ENCODE data around the gene POU2F2.

The POU2F2 gene

DNA sequence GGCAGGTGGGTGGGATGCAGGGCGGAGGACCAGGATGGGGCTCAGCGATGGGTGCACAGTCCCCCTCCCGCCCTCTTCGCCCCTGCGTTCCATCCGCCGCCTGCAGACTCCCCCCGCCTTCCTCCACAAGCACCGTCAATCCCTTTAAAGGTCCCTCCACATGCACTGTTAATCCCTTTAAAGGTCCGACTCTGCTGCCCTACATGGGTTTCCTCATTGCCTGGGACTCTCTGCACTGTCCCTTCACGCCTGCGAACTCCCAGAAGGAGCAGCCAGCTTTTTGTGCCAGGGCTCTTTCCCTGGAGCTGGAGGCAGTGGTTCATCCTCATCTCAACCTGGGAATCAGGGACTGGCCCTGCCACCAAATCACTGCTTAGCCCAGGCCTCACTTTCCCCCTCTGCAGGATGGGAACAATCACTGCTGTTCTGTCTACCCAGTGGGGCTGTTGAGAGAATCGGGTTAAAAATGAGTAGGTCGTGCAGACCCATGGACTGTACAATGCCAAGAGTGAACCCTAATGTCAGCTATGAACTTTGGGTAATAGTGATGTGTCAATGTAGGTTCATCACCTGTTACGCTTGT lies 35.9 kb downstream of the POU2F2 start:
- TF ChIP-seq, protein P1, sequence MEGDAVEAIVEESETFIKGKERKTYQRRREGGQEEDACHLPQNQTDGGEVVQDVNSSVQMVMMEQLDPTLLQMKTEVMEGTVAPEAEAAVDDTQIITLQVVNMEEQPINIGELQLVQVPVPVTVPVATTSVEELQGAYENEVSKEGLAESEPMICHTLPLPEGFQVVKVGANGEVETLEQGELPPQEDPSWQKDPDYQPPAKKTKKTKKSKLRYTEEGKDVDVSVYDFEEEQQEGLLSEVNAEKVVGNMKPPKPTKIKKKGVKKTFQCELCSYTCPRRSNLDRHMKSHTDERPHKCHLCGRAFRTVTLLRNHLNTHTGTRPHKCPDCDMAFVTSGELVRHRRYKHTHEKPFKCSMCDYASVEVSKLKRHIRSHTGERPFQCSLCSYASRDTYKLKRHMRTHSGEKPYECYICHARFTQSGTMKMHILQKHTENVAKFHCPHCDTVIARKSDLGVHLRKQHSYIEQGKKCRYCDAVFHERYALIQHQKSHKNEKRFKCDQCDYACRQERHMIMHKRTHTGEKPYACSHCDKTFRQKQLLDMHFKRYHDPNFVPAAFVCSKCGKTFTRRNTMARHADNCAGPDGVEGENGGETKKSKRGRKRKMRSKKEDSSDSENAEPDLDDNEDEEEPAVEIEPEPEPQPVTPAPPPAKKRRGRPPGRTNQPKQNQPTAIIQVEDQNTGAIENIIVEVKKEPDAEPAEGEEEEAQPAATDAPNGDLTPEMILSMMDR (conservative IDR thresholded peaks at IDR 0.05) = no peak
- no peak overlapping the region for H3K27ac ChIP-seq

GRCh38 chr19:42095814-42096230 lies 36.4 kb downstream of the POU2F2 start:
- TF ChIP-seq, protein P1 (conservative IDR thresholded peaks at IDR 0.05) = no peak
- no peak overlapping the region for H3K27ac ChIP-seq

DNA sequence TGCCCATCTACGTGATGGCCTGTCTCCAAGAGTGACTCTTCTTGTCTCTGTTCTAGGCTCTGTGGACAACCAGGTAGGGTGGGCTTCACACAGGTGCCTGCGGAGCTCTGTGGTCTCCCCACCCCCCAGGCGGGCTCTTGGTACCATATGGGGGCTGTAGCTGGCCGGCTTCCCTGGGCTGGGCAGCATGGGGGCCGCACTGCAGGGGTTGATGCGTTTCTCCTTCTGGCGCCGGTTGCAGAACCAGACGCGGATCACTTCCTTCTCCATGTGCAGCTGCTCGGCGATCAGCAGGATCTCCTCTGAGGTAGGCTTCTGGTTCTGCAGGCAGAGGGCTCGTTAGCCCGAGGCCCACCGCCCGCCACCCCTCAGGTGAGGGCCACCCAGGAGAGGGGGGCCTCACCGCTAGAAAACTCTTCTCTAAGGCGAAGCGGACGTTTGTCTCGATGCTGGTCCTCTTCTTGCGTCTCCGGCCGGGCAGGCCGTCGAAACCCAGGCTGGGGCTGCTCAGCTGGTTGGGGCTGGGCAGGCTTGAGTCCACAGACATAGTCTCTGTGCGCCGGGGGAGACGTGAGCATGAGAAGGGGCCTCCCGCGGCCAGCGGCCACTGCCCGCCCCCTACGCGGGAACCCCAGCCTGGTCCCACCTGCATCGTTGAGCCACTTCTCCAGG lies 37.0 kb downstream of the POU2F2 start:
- no peak overlapping the region for H3K27ac ChIP-seq
- TF ChIP-seq, protein P1 (conservative IDR thresholded peaks at IDR 0.05) = no peak

GRCh38 chr19:42093926-42094325 lies 38.3 kb downstream of the POU2F2 start:
- TF ChIP-seq, protein P1 (conservative IDR thresholded peaks at IDR 0.05) = no peak
- H3K27ac ChIP-seq = no peak overlapping the region

- TF ChIP-seq, protein P1 (conservative IDR thresholded peaks at IDR 0.05) = no peak
- no peak overlapping the region for H3K27ac ChIP-seq
Observed at GRCh38 chr19:42093505-42093904, 38.7 kb downstream of the POU2F2 start.

GRCh38 chr19:42092350-42092749 lies 39.9 kb downstream of the POU2F2 start:
- TF ChIP-seq, protein P1 (conservative IDR thresholded peaks at IDR 0.05) = peak; percentile 62
- no peak overlapping the region for H3K27ac ChIP-seq

DNA sequence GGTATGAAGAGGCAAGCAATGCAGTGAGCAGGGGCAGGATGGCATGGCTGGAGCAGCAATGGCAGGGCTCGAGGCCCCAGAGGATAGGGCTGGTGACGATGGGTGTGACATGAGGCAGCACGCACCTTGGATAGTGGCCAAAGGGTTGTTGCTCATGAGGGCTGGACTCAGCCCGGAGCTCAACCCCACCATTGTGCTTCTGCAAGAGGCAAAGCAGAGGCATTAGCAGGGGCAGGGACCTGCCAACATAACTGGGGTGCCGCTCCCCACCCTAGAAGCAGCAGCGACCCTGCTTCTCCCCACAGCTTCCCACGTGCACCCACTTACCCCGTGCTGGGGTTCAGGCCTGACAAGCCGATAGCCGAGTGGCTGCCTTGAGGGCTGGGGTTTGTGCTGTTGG lies 40.5 kb downstream of the POU2F2 start:
- no peak overlapping the region for H3K27ac ChIP-seq
- TF ChIP-seq, protein P1 (conservative IDR thresholded peaks at IDR 0.05) = no peak

Data from VCaP (cell line).